HepG2 (cell line): ENCODE data around the gene PMM2. TPM values are rescaled to one million over a fixed set of nuclear protein-coding genes. Genes with fewer than 3 reads are reported as not detected.

ENCODE experiments used
- BRCA1 ChIP-seq: sonication (generic); formaldehyde crosslinking; IDR thresholded peaks from 2 replicates; pipeline ENCODE4 v1.4.0; 2020; ENCODE audit warnings: missing genetic modification reagents
- ETV6 ChIP-seq: sonication (generic); formaldehyde crosslinking; conservative IDR thresholded peaks from 2 replicates; pipeline ENCODE4 v1.4.0; 2020; ENCODE audit warnings: missing genetic modification reagents
- GLI4 ChIP-seq: sonication (generic); formaldehyde crosslinking; IDR thresholded peaks from 2 replicates; pipeline ENCODE4 v1.5.1; 2020; ENCODE audit warnings: missing genetic modification reagents, mild to moderate bottlenecking, moderate library complexity, borderline replicate concordance
- GTF3A ChIP-seq: sonication (generic); formaldehyde crosslinking; conservative IDR thresholded peaks from 2 replicates; pipeline ENCODE4 v1.4.0; 2020; ENCODE audit warnings: mild to moderate bottlenecking, missing genetic modification reagents
- LCORL ChIP-seq, 2 experiments: fragments of 450-650 bp in 1 of 2; sonication (generic) in 1 of 2; formaldehyde crosslinking in 1 of 2; IDR thresholded peaks; 2 replicates each; pipeline versions ENCODE4 v1.5.0 to v1.6.1; 2017 to 2020; ENCODE audit warnings: antibody characterized with exemption in 1 of 2, missing genetic modification reagents in 1 of 2
- MAFF ChIP-seq: IDR thresholded peaks from 2 replicates; pipeline ENCODE4 v1.6.1; 2011; ENCODE audit warnings: low read depth, low read length, improper control_type of control experiment
- MTA3 ChIP-seq: sonication (generic); formaldehyde crosslinking; IDR thresholded peaks from 2 replicates; pipeline ENCODE4 v1.4.0; 2020; ENCODE audit warnings: missing genetic modification reagents
- PBX2 ChIP-seq: IDR thresholded peaks from 2 replicates; pipeline ENCODE4 v1.6.1; 2016; ENCODE audit warnings: control low read depth
- RBAK ChIP-seq: sonication (generic); formaldehyde crosslinking; IDR thresholded peaks from 2 replicates; pipeline ENCODE4 v1.5.1; 2020; ENCODE audit warnings: mild to moderate bottlenecking, missing genetic modification reagents
- SIN3A ChIP-seq: IDR thresholded peaks from 2 replicates; pipeline ENCODE4 v1.6.1; 2011; ENCODE audit warnings: low read depth, mild to moderate bottlenecking, control low read depth, low read length, borderline replicate concordance
- SMAD9 ChIP-seq: sonication (generic); formaldehyde crosslinking; IDR thresholded peaks from 2 replicates; pipeline ENCODE4 v1.5.1; 2020; ENCODE audit warnings: mild to moderate bottlenecking, missing genetic modification reagents
- TP53 ChIP-seq: sonication (generic); formaldehyde crosslinking; conservative IDR thresholded peaks from 2 replicates; pipeline ENCODE4 v1.4.0; 2020; ENCODE audit warnings: missing genetic modification reagents
- ZBTB21 ChIP-seq: sonication (generic); formaldehyde crosslinking; IDR thresholded peaks from 2 replicates; pipeline ENCODE4 v1.4.0; 2020; ENCODE audit warnings: missing genetic modification reagents
- ZBTB3 ChIP-seq: sonication (generic); formaldehyde crosslinking; IDR thresholded peaks from 2 replicates; pipeline ENCODE4 v1.4.0; 2020; ENCODE audit warnings: low read depth, mild to moderate bottlenecking, moderate library complexity, missing genetic modification reagents, borderline replicate concordance
- ZNF761 ChIP-seq: sonication (generic); formaldehyde crosslinking; conservative IDR thresholded peaks from 2 replicates; pipeline ENCODE4 v1.4.0; 2020; ENCODE audit warnings: mild to moderate bottlenecking, missing genetic modification reagents
- ZNF773 ChIP-seq: sonication (generic); formaldehyde crosslinking; IDR thresholded peaks from 2 replicates; pipeline ENCODE4 v1.4.0; 2020; ENCODE audit warnings: missing genetic modification reagents, borderline replicate concordance
- ZNF792 ChIP-seq: IDR thresholded peaks from 2 replicates; pipeline ENCODE4 v1.6.1; 2016
- polyA plus RNA-seq, 8 experiments: library from polyadenylated mRNA; depleted of rRNA in 3 of 8; stranded (reverse) in 7 of 8; unstranded in 1 of 8; fragments of >200 nt; fragmentation: Illumina TruSeq in 4 of 8; extraction: Trizol in 4 of 8; gene quantifications; 2 replicates each; pipeline versions ENCODE4 v1.2.1 to v1.2.3, GENCODE V29; 2011 to 2016; ENCODE audit warnings: low read depth in 4 of 8, missing spikeins in 1 of 8, mixed read lengths in 1 of 8; ENCODE audit not compliant: insufficient read depth in 1 of 8
- total RNA-seq, 5 experiments: library from RNA; depleted of rRNA; stranded (reverse); fragments of >200 nt; fragmentation: Illumina TruSeq; extraction: Trizol; gene quantifications; 2 replicates each; pipeline ENCODE4 v1.2.3, GENCODE V29; 2016; ENCODE audit warnings: low read depth in 1 of 5
- TF ChIP-seq, protein P1 (sequence below): sonication (generic); formaldehyde crosslinking; IDR thresholded peaks from 2 replicates; pipeline ENCODE4 v1.5.1; 2020; ENCODE audit warnings: missing genetic modification reagents, mild to moderate bottlenecking, borderline replicate concordance
- TF ChIP-seq, protein P2 (sequence below): sonication (generic); formaldehyde crosslinking; IDR thresholded peaks from 2 replicates; pipeline ENCODE4 v1.5.0; 2020; ENCODE audit warnings: mild to moderate bottlenecking, missing genetic modification reagents
- TF ChIP-seq, protein P3 (sequence below): sonication (generic); formaldehyde crosslinking; IDR thresholded peaks from 2 replicates; pipeline ENCODE4 v1.4.0; 2020; ENCODE audit warnings: missing genetic modification reagents, mild to moderate bottlenecking, borderline replicate concordance
- TF ChIP-seq, protein P4 (sequence below): sonication (generic); formaldehyde crosslinking; IDR thresholded peaks from 2 replicates; pipeline ENCODE4 v1.8.0; 2023; ENCODE audit warnings: mild to moderate bottlenecking, missing genetic modification reagents

The PMM2 gene
- total and polyA plus RNA-seq, 2 of the 13 experiments (the other 11 are each of a cell fraction or from before 2014, with no cell fraction given): 52.2 to 93.7 TPM

GRCh38 chr16:8863594-8864424 lies 66.2 kb downstream of the PMM2 start (continued):
- peak; percentile 96 for TF ChIP-seq TP53 (CRISPR knock-in tag)
- TF ChIP-seq PBX2 (CRISPR knock-in tag): peak; percentile 50; the same call in 1 of the 2 replicates
- TF ChIP-seq, protein P1, sequence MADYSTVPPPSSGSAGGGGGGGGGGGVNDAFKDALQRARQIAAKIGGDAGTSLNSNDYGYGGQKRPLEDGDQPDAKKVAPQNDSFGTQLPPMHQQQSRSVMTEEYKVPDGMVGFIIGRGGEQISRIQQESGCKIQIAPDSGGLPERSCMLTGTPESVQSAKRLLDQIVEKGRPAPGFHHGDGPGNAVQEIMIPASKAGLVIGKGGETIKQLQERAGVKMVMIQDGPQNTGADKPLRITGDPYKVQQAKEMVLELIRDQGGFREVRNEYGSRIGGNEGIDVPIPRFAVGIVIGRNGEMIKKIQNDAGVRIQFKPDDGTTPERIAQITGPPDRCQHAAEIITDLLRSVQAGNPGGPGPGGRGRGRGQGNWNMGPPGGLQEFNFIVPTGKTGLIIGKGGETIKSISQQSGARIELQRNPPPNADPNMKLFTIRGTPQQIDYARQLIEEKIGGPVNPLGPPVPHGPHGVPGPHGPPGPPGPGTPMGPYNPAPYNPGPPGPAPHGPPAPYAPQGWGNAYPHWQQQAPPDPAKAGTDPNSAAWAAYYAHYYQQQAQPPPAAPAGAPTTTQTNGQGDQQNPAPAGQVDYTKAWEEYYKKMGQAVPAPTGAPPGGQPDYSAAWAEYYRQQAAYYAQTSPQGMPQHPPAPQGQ (CRISPR knock-in tag): no peak
- TF ChIP-seq, protein P2, sequence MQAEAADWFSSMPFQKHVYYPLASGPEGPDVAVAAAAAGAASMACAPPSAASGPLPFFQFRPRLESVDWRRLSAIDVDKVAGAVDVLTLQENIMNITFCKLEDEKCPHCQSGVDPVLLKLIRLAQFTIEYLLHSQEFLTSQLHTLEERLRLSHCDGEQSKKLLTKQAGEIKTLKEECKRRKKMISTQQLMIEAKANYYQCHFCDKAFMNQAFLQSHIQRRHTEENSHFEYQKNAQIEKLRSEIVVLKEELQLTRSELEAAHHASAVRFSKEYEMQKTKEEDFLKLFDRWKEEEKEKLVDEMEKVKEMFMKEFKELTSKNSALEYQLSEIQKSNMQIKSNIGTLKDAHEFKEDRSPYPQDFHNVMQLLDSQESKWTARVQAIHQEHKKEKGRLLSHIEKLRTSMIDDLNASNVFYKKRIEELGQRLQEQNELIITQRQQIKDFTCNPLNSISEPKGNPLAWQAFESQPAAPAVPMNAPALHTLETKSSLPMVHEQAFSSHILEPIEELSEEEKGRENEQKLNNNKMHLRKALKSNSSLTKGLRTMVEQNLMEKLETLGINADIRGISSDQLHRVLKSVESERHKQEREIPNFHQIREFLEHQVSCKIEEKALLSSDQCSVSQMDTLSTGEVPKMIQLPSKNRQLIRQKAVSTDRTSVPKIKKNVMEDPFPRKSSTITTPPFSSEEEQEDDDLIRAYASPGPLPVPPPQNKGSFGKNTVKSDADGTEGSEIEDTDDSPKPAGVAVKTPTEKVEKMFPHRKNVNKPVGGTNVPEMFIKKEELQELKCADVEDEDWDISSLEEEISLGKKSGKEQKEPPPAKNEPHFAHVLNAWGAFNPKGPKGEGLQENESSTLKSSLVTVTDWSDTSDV: no peak
- TF ChIP-seq ZBTB21 (CRISPR knock-in tag): no peak
- peak; percentile 98 for TF ChIP-seq ZNF761 (CRISPR knock-in tag)
- peak; percentile 81; the same call in 1 of the 2 replicates for TF ChIP-seq GLI4 (CRISPR knock-in tag)
- no peak for TF ChIP-seq LCORL (IDR thresholded peaks at IDR 0.05)
- peak; percentile 99 for TF ChIP-seq LCORL (CRISPR knock-in tag; IDR thresholded peaks at IDR 0.05)
- peak; percentile 98 for TF ChIP-seq SIN3A
- TF ChIP-seq ZNF773 (CRISPR knock-in tag): no peak; the same call in 1 of the 2 replicates
- peak; percentile 96 for TF ChIP-seq ZNF792 (CRISPR knock-in tag)
- TF ChIP-seq, protein P3, sequence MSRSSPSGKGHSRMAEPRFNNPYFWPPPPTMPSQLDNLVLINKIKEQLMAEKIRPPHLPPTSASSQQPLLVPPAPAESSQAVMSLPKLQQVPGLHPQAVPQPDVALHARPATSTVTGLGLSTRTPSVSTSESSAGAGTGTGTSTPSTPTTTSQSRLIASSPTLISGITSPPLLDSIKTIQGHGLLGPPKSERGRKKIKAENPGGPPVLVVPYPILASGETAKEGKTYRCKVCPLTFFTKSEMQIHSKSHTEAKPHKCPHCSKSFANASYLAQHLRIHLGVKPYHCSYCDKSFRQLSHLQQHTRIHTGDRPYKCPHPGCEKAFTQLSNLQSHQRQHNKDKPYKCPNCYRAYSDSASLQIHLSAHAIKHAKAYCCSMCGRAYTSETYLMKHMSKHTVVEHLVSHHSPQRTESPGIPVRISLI (CRISPR knock-in tag): peak; percentile 80; the same call in 1 of the 2 replicates
- peak; percentile 97; the same call in 1 of the 2 replicates for TF ChIP-seq GTF3A
- no peak for TF ChIP-seq MTA3 (CRISPR knock-in tag)
- TF ChIP-seq SMAD9 (CRISPR knock-in tag): no peak
- 0 out of 2 replicates have a peak, but pooled peaks have one; percentile 12 for TF ChIP-seq RBAK
- TF ChIP-seq MAFF: 0 out of 2 replicates have a peak, but pooled peaks have one; percentile 8
- peak; percentile 98 for TF ChIP-seq BRCA1
- TF ChIP-seq ETV6: peak; percentile 14; the same call in 1 of the 2 replicates
- peak; percentile 98 for TF ChIP-seq ZBTB3 (CRISPR knock-in tag)
- TF ChIP-seq, protein P4, sequence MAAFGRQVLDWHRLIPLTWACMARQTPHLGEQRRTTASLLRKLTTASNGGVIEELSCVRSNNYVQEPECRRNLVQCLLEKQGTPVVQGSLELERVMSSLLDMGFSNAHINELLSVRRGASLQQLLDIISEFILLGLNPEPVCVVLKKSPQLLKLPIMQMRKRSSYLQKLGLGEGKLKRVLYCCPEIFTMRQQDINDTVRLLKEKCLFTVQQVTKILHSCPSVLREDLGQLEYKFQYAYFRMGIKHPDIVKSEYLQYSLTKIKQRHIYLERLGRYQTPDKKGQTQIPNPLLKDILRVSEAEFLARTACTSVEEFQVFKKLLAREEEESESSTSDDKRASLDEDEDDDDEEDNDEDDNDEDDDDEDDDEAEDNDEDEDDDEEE (CRISPR knock-in tag): peak; percentile 88
